ENCODE measurements around the gene FERMT3.
"Not testable (repeated sequence)": the region's sequence is repeated elsewhere in the genome, so short reads cannot be mapped to it uniquely, and the experiment has no call there.

FERMT3 gene

GRCh38 chr11:64206457-64207255, at the start of gene FERMT3:
TSS of gene FERMT3 (plus strand) at chr11:64206721. CDS start at chr11:64207365, 644 bp downstream.
- peak; percentile 71 for DNase-seq (ENCODE audit: low spot score)

DNA sequence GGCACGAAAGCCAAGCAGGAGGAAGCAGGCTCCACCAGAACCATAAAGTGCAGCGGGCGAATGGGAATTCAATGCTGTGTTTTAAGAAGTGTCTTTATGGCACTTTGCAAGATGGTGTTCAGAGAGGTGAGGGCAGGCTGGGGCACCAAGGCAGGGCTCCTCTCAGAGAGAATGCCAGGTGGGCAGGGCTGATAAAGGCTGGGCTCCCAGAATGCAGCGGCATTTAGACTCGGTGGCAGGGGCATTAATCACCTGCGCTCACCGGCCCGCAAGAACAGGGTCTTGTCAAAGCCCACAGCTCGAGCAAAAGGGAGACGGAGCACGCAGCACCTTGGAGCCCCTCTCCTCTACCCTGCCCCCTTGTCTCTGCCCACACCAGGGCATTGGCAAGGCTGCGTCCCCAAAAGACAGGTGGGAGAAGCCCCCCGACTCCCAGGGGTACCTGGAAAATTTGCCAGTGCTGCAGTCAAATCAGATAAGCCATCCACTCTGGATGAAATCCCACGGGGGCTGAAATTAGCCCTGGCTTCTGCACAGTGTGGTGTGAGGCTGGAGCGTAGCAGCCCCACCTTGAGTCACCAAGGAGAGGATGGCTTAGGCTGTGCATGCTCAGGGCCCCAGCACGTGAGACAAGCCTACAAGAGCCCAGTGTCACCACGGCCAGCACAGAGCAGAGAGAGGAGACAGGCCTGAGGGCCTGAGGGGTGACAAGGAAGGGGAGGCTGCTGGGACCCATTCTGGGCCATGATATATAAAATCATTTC, 48.7 kb upstream of the FERMT3 start:
- DNase-seq (ENCODE audit: low spot score) = no peak

GRCh38 chr11:64161037-64161436, 45.5 kb upstream of the FERMT3 start:
- DNase-seq (ENCODE audit: low spot score) = no peak

GRCh38 chr11:64162769-64163168, 43.8 kb upstream of the FERMT3 start:
- not testable (repeated sequence) for DNase-seq (ENCODE audit: low spot score)

DNA sequence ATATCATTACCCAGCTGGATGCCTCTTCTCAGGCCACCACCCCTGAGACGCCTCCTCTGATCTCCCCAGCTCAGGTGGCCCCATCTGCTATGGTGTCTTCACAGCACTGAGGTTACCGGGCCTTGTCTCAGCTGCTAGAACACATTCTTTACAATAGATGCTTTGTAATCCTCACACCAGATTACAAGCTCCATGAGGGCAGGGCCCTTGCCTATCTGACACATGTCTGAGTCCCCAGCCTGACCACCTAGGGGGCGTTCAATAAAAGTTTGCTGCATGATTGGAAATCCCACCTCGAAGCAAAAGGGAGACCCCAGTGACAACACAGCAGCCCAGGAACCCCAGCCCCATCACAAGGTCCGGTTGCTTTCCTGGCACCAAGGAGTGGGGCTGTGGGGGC, 42.6 kb upstream of the FERMT3 start:
- no peak for DNase-seq (ENCODE audit: low spot score)

DNA sequence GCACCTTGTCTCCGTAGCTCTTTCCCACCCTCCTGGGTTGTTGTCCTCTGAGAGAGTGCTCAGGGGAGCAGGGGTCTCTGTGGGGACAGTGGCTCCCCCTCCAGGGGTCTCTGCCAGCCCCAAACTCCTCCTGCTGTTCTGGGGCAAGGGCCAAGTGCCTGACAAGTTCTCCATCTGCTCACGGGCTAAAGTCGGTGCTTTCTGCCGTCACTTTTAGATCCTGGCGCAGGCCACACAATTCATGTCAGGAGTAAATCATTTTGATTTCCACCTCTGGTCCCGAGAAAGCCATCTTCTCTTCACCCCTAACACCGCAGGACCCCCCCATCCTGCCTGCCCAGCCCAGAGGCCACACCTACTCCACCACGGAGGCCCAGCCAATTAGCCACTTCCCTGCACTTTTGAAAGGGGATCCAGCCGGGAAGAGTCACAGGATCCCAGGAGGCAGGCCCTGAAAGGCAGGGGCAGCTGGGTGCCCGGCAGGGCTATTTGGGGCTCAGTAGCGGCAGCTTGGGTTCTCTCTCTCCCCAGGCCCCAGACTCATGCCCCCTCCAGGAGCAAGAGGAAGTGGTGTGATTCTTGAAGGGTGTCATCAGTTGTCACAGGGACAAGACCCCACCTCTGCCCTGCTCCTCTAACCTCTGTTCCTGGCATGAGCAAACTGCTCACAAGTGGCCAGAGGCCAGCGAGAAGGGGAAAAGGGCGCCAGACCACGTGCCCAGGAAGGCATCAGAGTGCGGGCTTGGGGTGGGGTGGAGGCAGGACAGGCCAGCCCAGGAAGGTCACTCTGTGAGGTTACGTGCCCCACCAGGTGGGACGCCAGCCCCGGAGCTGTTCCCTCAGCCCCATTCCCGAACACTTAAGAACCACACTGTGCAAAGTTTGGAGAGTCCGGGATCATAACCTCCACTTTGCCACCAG, 41.9 kb upstream of the FERMT3 start:
- DNase-seq (ENCODE audit: low spot score) = no peak

- peak; percentile 7 for DNase-seq (ENCODE audit: low spot score)
Observed at GRCh38 chr11:64165481-64165841, 41.1 kb upstream of the FERMT3 start.

DNA sequence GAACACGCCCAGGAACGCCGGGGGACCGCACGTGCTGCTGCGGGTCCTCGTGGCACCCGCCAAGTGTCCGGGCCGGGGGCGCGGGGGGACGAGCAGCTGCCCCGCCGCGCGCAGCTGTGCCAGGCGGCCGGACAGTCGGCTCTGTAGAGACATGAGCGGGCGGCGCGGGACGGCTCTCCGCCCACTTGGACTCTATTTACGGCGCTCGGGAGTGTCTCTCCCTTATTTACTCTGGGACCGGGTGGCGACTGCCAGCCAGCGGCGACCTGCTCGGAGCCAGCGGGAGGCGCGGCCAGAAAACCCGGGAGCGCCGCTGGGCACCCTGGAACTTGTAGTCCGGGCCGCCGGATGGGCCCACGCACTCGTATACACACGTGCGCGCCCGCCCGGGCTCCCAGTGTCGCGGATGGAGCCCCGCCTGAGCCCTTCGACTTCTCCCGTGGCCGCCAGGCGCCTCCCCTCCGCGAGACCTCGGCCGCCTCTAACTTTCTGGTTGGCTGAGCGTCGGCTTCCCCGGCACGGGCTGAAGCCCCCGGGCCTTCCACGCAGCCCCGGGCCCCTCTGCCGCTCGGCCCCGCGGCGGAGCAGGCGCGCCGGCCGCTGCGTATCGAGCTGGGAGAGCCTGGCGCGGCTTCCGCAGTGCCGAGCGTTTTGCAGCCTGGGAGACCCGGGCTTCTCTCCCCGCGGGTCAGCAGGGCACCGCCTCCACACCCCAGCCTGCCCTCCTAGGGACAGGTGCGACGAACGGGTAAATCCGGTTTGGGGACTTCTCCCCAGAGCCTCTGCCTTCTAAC, 40.5 kb upstream of the FERMT3 start, which contains the start of gene MACROD1:
Gene MACROD1, minus strand, starts transcription at position 272 of the 794 bp plus-strand sequence. Its CDS starts 119 bp downstream, at position 153.
- peak; percentile 78 for DNase-seq (ENCODE audit: low spot score)

- DNase-seq (ENCODE audit: low spot score) = no peak
Observed at GRCh38 chr11:64170419-64170818, 36.1 kb upstream of the FERMT3 start.

DNA sequence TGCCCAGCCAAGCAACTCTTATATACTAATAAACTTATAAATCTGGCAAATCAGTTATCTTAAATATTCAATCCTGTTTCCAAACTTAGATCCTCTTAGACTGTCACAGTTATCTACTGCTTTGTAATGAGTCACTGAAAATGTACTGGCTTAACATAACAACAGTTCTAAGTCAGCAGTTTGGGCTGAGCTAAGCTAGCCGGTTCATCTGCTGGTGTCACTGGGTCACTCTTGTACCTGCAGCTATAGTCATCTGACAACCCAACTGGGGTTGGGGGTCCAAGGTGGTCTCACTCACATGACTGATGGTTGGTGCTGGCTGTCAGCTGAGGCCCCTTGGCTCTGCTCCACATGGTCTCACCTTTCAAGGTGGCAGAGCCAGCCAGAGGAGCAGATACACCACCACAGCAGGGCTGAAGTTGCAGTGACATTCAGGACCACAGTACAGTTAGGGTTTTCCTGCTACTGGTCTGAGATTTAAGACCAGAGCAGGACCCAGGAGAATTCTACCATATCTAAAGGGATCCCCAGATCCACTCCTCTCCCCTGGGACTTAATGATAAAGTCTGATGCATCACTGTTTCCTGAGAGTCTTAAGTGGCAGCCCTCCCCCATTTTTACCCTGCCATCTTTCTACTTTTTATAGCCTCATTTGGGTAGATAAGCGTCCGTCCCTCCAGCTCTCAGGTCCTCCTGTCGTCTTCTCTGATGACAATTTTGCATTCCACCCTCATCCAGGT, 32.7 kb upstream of the FERMT3 start:
- DNase-seq (ENCODE audit: low spot score) = no peak

DNA sequence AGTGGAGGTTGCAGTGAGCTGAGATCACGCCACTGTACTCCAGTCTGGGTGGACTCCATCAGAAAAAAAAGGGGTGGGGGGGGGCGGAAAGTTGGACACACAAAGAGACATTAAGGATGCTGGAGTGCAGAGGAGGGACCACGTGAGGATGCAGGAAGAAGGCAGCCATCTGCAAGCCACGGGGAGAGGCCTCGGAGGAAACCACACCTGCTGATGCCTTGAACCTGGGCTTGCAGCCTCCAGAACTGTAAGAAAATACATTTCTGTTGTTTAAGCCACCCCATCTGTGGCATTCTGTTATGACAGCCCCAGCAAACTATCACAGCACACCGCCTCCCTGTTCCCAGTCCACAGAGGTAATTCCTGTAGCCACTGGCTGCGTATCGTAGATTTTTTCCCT, 29.8 kb upstream of the FERMT3 start:
- DNase-seq (ENCODE audit: low spot score) = no peak

DNA sequence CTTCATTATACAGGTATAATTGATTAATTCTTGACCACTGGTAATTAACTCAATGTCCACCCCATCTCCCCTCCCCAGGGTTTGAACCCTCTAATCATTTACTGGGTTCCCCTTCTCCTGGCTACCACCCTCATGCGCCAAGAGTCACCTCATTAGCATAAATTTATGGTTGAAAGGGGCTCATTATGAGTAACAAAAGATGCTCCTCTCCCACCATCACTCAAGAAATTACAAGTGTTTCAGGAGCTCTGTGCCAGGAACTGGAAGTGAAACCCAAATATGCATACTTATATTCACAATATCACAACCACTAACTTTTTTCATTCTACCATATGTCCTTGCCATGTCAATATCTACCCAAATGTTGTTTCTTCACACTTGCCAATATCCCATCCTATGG, 28.3 kb upstream of the FERMT3 start:
- DNase-seq (ENCODE audit: low spot score) = no peak

DNA sequence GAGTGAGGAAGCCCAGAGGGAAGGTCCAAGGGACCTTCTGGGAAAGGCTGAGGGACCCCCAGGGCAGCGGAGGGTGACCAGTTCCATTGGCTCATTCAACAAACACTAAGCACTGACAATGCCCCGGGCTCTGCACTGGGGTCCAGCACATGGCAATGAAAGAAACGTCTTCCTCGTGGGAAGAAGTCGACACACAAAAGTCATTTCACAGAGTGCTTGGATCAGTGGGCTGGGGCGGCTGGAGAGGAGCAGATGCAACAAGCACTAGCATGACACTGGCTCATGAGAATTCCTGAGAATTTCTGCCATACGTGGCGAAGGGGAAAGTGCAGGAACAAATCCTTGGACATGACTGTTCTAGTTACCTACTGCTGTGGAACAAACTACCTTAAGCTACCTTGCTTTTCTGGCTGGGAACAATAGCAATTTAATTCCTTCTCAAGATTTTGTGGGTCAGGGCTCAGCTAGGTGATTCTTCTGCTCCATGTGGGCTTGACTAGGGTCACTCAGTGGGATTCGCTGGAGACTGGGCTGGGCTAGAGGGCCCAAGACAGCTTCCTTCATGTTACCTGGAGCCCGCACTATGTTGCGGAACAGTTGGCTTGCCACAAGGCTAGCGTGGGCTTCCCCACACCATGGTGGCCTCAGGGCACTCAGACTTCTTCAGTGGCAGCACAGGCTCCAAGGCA, 27.4 kb upstream of the FERMT3 start:
- no peak for DNase-seq (ENCODE audit: low spot score)

GRCh38 chr11:64180891-64181290, 25.6 kb upstream of the FERMT3 start:
- DNase-seq (ENCODE audit: low spot score) = no peak

DNA sequence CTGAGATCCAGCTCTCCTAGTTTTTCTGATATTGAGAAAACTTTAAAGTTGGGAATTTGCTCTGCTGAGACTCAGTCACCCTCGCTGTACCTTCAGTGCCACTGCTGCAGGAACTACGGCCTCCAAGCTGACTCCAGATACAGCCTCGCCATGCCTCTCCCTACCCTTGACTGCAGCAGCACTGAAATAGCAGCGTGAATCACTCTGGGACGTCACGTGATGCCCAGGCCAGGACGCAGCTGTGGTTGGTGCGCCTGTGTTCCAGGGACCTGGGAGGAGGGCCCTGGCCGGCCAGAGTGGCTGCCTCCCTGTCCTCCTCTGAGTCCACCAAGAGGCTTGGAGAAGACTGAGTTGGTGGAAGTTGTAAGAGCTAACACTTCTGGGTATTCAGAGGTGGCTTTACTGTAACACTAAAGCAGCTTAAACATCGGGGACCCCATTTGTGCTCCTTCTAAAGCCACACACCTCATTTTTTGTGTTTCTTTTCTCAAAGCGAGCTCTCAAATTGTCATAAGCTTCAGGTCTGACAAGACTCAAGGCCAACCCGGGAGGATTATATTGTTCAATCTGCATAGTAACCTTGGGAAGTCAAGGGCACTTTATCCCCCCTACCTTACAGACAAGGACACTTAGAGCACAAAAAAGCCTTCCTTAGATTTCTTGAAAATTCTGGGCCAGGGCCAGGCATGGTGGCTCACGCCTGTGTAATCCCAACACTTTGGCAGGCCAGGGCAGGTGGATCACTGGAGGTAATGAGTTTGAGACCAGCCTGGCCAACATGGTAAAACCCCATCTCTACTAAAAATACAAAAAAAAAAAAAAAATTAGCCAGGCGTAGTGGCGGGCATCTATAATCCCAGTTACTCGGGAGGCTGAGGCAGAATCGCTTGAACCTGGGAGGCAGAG, 24.8 kb upstream of the FERMT3 start:
- DNase-seq (ENCODE audit: low spot score) = peak; percentile 44

DNA sequence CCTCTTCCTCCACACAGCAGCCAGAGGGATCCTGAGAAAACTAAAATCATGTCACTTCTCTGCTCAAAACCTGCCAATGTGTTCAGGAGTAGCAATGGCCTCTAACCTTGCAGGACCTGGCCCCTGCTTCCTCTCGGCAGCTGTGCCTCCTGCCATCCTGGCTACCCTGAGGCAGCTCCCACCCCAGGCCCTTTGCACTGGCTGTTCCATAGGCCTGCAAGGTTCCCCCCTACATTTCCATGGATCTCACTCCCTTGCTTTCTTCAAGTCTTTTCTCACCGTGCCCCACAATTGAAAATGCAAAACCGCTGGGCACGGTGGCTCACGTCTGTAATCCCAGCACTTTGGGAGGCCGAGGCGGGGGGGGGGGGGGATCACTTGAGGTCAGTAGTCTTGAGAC, 22.6 kb upstream of the FERMT3 start:
- DNase-seq (ENCODE audit: low spot score) = no peak

GRCh38 chr11:64185175-64185692, 21.3 kb upstream of the FERMT3 start:
- DNase-seq (ENCODE audit: low spot score) = no peak

DNA sequence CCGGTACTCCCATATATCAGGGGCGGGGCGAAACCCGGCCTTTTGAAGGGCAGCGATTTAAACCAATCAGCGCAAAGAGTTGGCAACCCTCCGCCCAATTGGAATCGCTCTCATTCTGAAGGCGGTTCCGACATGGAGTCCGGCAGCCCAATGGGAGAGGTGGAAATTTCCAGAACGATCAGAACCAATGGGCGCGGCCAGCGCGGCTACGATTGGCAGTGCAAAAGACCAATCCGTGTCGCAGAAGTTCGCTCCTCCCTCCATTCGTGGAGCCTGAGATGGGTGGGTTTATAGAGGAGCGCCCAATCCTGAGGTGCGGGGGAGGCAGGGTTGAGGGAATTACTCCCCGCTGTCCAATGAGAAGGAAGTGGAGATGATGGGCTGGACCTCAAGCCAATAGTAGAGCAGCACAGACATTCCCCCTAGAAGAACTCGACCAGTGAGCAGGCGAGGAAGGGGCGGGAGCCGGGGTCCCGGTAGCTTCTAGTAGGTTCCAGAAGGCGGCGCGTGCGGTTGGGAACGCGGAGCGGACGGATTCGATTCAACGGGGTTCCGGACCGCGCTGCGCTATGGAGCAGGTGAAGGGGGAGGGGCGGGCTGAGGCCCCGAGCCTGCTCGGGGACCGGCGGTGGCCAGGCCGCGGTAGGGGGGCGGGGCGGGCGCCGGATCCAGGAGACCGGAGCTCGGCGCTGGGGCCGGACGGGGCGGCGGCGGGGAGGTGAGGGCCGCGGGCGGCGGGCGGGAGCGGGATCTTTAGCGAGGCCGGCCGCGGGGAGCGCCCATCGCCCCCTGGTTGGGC, 20.6 kb upstream of the FERMT3 start, which contains the start of gene STIP1:
Gene STIP1, plus strand, starts transcription at position 479 of the 799 bp plus-strand sequence. Its CDS starts 91 bp downstream, at position 570.
- peak; percentile 100 for DNase-seq (ENCODE audit: low spot score)

Measured in CD4-positive, alpha-beta T cell treated with Interleukin-2 at 100 ng/mL for 4 hours (primary cell).